ENCODE results near the gene PCDHA4.

GRCh38 chr5:140842798-140843733 is 36.2 kb downstream of the PCDHA4 start:
- TF ChIP-seq CTCF (IDR thresholded peaks at IDR 0.05) (no peak), POLR2A (IDR thresholded peaks at IDR 0.05) (no peak)

Measured in prostate gland (tissue), 2 donors.